ENCODE data around the gene NOD2.

- TF ChIP-seq CTCF (IDR thresholded peaks at IDR 0.05; ENCODE audit: low read depth, low read length, missing input control) (no peak), ZBTB33 (IDR thresholded peaks at IDR 0.05) (no peak), REST (IDR thresholded peaks at IDR 0.05) (no peak), TAF1 (conservative IDR thresholded peaks at IDR 0.05) (no peak), FOXA1 (IDR thresholded peaks at IDR 0.05) (no peak), RAD21 (IDR thresholded peaks at IDR 0.05) (no peak), RXRA (IDR thresholded peaks at IDR 0.05) (no peak)
- TF ChIP-seq, protein P1, sequence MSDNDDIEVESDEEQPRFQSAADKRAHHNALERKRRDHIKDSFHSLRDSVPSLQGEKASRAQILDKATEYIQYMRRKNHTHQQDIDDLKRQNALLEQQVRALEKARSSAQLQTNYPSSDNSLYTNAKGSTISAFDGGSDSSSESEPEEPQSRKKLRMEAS (IDR thresholded peaks at IDR 0.05): no peak
- TF ChIP-seq, protein P2, sequence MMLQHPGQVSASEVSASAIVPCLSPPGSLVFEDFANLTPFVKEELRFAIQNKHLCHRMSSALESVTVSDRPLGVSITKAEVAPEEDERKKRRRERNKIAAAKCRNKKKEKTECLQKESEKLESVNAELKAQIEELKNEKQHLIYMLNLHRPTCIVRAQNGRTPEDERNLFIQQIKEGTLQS (IDR thresholded peaks at IDR 0.05): no peak
Observed at GRCh38 chr16:50652836-50653425, 40.5 kb upstream of the NOD2 start.

All from liver (tissue), 3 donors.